Raji (cell line): ENCODE results near the gene SDHAF1.

Source experiments
- POLR2A ChIP-seq: IDR thresholded peaks from 2 replicates; pipeline ENCODE4 v1.6.1; 2011; ENCODE audit warnings: low read depth, low read length, control low read depth; ENCODE audit not compliant: insufficient read depth

The SDHAF1 gene

GRCh38 chr19:36028313-36029041, 33.5 kb downstream of the SDHAF1 start:
- TF ChIP-seq POLR2A = no peak

DNA sequence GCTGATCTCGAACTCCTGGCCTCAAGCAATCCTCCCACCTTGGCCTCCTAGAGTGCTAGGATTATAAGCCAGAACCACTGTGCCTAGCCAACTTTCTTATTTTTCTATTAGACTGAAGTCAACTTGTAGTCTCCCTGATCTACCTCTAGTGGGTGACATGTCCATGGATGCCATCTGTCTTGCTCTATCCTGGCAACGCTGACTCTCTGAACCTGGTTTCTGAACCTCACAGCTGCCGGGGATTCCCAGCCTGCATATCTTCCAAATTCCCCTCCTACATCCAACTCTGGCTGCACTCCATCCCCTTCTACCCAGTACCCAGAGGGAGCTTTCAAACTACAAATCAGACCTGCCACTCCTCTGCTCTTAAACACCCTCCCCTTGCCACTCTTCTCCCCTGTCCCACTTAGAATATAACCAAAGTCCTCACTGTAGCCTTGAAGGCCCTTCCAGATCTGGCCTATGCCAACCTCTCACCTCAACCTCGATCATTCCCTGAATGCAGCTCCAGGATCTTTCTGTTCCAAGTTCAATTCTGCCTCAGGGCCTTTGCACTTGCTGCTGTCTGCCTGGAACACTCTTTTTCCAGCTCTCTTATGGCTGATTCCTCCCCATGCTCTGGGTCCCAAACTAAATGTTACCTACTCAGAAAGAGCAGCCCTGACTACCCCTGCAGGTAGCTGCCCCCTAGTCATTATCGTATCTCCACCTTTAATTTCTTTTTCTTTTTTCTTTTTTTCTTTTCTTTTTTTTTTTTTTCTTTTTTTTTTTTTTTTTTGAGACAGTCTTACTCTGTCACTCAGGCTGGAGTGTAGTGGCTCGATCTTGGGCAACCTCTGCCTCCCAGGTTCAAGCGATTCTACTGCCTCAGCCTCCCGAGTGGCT, 35.5 kb downstream of the SDHAF1 start:
- no peak for TF ChIP-seq POLR2A

DNA sequence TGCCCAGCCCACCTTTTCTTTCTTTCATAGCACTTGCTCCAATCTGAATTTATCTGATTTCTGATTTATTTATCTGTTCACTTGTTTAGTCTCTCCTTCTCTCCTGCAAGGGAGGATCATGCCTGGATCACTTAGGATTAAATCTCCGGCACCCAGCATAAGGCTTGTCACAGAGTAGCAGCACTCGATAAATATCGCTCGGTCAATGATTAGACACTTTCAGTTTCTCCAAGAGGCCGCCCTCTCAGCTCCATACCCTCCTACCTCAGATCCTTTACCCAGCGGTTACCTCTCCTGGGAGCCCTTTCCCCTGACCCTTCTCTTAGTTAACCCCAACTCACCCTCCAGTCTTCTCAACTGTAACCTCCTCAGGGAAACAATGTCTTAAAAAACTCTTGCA, 36.3 kb downstream of the SDHAF1 start:
- TF ChIP-seq POLR2A = no peak

- TF ChIP-seq POLR2A = no peak
Measured at GRCh38 chr19:36032251-36033104, 37.5 kb downstream of the SDHAF1 start, which contains the start of gene CLIP3. Gene CLIP3 (minus strand): TSS chr19:36032873. CDS start chr19:36032357, 516 bp downstream.

- TF ChIP-seq POLR2A = no peak
Measured at GRCh38 chr19:36040495-36040894, 45.5 kb downstream of the SDHAF1 start.

- TF ChIP-seq POLR2A = no peak
Measured at GRCh38 chr19:36041831-36042230, 46.8 kb downstream of the SDHAF1 start.

DNA sequence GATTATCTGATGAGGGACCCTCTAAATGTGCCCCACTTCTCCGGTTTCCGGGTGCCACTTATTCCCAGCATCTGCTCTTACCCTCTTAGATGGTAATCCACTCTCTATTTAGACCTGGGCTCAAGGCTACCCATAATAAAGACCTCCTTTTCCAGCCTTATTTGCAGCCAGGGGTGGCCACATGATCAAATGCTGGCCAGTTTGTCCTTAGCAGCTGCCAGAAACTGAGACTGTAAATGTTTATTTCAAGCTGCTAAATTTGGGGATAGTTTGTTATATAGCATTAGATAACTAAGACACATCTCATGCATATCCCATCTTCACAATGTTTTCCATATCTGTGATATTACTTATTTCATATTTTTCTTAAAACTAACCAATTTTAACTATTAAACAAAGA, 49.0 kb downstream of the SDHAF1 start:
- TF ChIP-seq POLR2A = no peak
